GM12801 (cell line): ENCODE data around the gene GRWD1.

ENCODE experiments used
- TF ChIP-seq, protein P1 (sequence below): IDR thresholded peaks from one replicate; pipeline ENCODE4 v1.5.1; 2011; ENCODE audit warnings: control low read depth; ENCODE audit not compliant: insufficient read length; ENCODE audit errors: extremely low read depth

The GRWD1 gene

DNA sequence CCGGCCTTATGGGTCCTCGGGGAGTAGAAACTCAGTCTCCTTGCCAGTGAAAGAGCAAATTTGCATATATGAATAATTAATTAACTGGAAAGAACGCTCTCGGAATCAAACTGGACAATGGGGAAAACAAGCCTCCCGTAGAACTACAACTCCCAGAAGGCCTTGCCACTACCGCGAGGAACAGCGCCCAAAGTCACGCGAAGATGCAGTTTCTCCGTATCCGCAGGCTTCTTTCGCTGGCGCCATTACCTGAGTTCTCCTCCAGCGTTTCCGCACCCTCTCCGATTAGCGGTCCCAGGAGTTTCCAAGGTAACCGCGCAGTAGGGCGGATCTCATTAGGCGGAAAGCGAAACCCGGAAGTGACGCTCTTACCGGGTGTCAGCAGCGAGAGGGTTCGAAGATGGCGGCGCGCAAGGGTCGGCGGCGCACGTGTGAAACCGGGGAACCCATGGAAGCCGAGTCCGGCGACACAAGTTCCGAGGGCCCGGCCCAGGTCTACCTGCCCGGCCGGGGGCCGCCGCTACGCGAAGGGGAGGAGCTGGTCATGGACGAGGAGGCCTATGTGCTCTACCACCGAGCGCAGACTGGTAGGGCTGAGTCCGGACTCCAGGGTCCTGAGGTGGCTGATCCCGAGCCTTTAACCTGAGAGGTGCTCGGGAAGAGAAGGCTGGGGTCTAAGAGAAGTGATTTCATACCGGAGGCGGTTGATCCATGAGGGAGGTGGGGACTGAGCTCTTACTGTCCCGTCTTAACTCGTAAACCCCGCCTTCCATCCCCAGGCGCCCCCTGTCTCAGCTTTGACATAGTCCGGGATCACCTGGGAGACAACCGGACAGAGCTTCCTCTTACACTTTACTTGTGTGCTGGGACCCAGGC lies at the start of gene GRWD1:
TSS of gene GRWD1 (plus strand) at position 378 of the 876 bp plus-strand sequence. CDS start at position 401, 23 bp downstream.
- TF ChIP-seq, protein P1, sequence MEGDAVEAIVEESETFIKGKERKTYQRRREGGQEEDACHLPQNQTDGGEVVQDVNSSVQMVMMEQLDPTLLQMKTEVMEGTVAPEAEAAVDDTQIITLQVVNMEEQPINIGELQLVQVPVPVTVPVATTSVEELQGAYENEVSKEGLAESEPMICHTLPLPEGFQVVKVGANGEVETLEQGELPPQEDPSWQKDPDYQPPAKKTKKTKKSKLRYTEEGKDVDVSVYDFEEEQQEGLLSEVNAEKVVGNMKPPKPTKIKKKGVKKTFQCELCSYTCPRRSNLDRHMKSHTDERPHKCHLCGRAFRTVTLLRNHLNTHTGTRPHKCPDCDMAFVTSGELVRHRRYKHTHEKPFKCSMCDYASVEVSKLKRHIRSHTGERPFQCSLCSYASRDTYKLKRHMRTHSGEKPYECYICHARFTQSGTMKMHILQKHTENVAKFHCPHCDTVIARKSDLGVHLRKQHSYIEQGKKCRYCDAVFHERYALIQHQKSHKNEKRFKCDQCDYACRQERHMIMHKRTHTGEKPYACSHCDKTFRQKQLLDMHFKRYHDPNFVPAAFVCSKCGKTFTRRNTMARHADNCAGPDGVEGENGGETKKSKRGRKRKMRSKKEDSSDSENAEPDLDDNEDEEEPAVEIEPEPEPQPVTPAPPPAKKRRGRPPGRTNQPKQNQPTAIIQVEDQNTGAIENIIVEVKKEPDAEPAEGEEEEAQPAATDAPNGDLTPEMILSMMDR = no peak

DNA sequence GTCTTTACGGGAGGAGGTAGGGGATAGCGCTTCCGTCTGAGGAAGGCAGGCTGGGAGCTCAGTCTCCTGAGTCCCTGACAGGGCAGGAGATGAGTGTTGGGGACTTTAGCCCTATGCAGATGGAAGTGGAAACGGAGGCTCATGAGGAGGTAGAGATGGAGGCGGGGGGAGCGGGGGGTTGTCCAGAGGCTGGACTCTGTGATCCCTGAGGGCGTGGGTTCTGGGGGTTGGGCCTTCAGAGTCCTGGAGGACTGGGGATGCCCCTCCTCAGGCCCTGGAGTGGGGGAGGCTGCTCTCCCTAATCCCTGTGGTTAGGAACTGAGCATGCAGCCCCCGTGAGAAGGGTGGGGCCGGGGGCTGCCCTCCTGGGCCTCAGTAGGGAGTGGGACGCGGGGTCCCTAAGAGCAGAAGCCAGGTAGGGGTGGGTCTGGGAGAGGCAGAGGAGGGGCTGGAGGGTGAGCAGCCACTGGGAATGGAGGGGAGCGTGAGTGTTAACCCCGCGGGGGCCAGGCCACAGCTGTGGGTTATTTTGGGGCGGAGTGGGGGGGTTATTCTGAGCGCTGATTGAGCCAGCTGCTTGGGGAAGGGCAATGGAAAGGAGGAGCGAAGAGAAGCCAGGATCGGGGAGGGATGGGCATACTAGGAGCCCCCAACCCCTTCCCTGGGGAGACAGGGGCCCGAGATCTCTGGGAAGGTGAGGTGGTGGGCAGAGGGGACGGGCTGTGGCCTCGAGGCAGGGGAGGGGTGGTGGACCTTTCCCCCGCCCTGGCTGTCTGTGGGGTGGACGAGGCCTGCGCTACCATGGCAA lies 49.6 kb upstream of the GRWD1 start:
- TF ChIP-seq, protein P1 = no peak

DNA sequence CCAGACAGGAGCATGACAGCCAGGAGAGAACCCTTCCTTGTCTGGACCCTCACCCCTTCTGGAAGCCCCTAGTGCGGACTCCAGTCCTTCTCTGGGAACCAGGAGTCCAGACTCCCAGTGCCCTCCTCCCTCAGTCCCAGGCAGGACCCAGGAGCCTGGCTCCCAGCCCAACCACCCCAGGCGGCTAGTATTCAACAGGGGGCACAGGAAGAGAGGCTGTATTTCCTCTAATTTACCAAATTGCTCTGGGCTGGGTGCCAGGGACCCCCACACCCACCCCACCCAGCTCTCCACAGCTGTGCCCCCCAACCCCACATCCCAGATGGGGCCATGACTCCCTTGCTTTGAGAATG lies 49.0 kb upstream of the GRWD1 start:
- TF ChIP-seq, protein P1 = no peak

DNA sequence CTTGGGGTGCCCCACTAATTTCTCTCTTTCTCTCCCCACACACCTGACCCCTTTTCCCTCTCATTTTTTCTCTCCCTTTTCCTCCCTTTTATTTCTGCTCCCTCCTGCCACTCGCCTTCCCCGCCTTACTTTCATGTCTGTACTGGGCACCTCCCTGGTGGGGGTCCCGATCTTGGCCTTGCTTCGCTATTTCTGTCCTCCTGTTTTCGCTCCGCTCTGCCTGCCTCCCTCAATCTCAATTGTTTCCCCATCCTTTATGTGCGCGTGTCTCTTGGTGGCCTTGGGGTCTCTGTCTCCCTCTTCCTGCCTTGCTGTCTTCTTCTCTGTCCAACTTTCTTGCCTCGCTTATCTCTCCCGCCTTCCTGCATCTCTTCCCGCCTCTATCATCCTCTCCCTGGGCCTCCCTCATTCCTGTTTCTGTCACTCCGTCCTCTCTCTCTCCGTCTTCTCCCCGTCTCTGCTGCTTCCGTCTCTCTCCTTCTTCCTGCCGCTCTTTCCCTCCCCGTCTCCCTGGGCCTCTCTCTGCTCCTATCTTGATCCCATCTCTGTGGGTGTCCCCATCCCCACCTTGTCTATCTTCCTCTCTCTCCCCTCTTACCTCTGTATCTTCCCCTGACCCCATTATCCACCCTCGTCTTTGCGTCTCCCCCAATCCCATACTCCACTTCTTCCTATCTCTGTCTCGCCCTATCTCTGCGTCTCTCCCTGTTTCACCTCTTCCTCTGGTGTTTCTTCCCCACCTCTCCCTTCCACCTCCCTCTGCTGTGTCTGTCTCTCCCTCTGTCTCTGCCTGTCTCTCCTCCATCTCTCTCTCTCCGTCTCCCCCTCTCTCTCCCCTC lies 48.3 kb upstream of the GRWD1 start:
- TF ChIP-seq, protein P1 = no peak

DNA sequence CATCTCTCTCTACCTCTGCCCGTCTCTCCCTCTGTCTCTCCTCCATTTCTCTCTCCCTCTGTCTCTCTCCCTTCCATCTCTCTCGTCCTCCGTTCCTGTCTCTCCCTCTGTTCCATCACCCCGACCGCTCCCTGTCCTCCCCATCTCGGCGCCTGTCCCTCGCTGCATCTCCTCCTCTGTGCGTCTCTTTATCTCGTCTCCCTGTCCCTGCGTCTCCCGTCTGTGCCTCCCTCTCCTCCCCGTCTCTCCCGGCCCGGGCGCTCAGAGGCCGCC lies 47.7 kb upstream of the GRWD1 start:
- TF ChIP-seq, protein P1 = no peak

DNA sequence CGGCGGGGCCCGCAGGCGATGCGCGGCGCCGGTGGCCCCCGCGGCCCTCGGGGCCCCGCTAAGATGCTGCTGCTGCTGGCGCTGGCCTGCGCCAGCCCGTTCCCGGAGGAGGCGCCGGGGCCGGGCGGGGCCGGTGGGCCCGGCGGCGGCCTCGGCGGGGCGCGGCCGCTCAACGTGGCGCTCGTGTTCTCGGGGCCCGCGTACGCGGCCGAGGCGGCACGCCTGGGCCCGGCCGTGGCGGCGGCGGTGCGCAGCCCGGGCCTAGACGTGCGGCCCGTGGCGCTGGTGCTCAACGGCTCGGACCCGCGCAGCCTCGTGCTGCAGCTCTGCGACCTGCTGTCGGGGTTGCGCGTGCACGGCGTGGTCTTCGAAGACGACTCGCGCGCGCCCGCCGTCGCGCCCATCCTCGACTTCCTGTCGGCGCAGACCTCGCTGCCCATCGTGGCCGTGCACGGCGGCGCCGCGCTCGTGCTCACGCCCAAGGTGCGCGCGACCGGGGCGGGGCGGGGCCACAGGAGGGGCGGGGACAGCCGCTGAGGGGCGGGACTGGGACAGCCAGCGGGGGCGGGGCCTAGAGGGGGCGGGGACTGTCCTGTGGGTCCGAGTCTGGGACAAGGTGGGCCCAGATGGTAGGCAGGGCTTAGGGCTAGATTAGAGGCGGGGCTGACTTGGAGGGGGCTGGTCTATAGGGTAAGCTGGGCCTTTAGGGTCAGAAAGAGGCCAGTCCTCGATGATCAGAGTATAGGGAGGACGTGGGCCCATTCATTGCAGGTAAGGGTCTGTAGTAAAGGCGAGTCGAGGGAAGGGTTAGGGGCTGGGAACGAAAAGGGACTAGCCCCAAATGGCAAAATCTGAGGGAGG lies 47.2 kb upstream of the GRWD1 start:
- TF ChIP-seq, protein P1 = no peak
